ENCODE data around the gene PACS2. TPM values are rescaled to one million over a fixed set of nuclear protein-coding genes. Genes with fewer than 3 reads are reported as not detected.

PACS2 gene
- total RNA-seq, 1 experiment from 2014 or later, result 43.3 TPM

DNA sequence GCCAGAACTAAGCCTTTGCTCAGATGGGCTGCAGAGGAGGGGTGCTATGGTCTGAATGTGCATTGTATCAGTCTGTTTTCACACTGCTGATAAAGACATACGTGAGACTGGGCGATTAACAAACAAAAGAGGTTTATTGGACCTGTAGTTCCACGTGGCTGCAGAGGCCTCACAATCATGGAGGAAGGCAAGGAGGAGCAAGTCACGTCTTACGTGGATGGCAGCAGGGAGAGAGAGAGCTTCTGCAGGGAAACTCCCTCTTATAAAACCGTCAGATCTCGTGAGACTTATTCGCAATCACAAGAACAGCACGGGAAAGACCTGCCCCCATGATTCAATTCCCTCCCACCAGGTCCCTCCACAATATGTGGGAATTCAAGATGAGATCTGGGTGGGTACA, 10.0 kb upstream of the PACS2 start:
- Histone ChIP-seq H4K20me1 (ENCODE audit: insufficient read depth) (peaks cover 4% of the 10 kb centered on the region; the same call in 1 of the 2 replicates), H3K27me3 (ENCODE audit: insufficient read depth, low read depth) (no peaks in the 10 kb centered on the region), H3K4me1 (replicated peaks; ENCODE audit: insufficient read depth) (peaks cover 2% of the 10 kb centered on the region; the same call in 1 of the 2 replicates), H3K36me3 (ENCODE audit: low read depth) (no peaks in the 10 kb centered on the region), H3K4me3 (no peak overlapping the region), H3K79me2 (ENCODE audit: low read depth) (peaks cover 7% of the 10 kb centered on the region), H3K9me2 (ENCODE audit: insufficient read depth) (no peaks in the 10 kb centered on the region), H3K4me2 (no peak overlapping the region), H3K9me3 (ENCODE audit: insufficient read depth, low read depth) (no peaks in the 10 kb centered on the region), H2AFZ (no peak overlapping the region), H3F3A (ENCODE audit: insufficient read depth, low read depth) (peaks cover 19% of the 10 kb centered on the region; the same call in 1 of the 2 replicates), H3K27ac (no peak overlapping the region)
- ChIA-PET CTCF (no interaction called here), POLR2A (ENCODE audit: unreplicated experiment) (no interaction called here)
- TF ChIP-seq EZH2 (IDR thresholded peaks at IDR 0.05; ENCODE audit: low read depth) (no peak), CTCF (conservative IDR thresholded peaks at IDR 0.05) (no peak)
- no TSS peak for BruUV-seq (replicated peaks)
- no peak for DNase-seq
- intact Hi-C loops (cut with micrococcal nuclease; ENCODE audit: unreplicated experiment), result loop anchor here (5.0 kb wide), 2 partner anchors 178 to 332 kb away; no protein-coding TSS in a partner anchor

DNA sequence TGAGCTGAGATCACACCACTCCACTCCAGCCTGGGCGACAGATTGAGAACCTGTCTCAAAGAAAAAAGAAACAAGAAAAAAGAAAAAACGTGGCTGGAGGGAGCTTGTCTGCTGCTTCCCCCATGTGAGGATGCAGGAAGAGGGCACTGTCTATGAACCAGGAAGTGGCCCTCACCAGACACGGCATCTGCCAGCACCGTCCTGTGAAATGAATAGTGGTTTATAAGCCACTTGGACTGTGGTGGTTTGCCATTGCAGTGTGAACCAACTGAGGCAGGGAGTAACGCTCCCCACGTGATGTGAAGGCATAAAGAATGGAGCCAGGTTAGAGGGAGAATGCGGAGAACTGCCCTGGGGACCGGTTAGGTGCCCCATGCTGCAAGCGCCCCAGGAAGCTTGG, 9.2 kb upstream of the PACS2 start:
- Histone ChIP-seq H3K36me3 (ENCODE audit: low read depth) (no peaks in the 10 kb centered on the region), H3K27ac (no peak overlapping the region), H3K9me2 (ENCODE audit: insufficient read depth) (no peaks in the 10 kb centered on the region), H3K4me3 (no peak overlapping the region), H2AFZ (no peak overlapping the region), H4K20me1 (ENCODE audit: insufficient read depth) (no peaks in the 10 kb centered on the region), H3K9me3 (ENCODE audit: insufficient read depth, low read depth) (no peaks in the 10 kb centered on the region), H3K4me1 (replicated peaks; ENCODE audit: insufficient read depth) (no peaks in the 10 kb centered on the region), H3K27me3 (ENCODE audit: insufficient read depth, low read depth) (no peaks in the 10 kb centered on the region), H3F3A (ENCODE audit: insufficient read depth, low read depth) (peaks cover 19% of the 10 kb centered on the region; the same call in 1 of the 2 replicates), H3K79me2 (ENCODE audit: low read depth) (peaks cover under 1% of the 10 kb centered on the region; the same call in 1 of the 2 replicates), H3K4me2 (no peak overlapping the region)
- TF ChIP-seq CTCF (conservative IDR thresholded peaks at IDR 0.05) (no peak), EZH2 (IDR thresholded peaks at IDR 0.05; ENCODE audit: low read depth) (no peak)
- BruUV-seq (replicated peaks), result no TSS peak
- ChIA-PET CTCF (no interaction called here), POLR2A (ENCODE audit: unreplicated experiment) (no interaction called here)
- intact Hi-C loops (cut with micrococcal nuclease; ENCODE audit: unreplicated experiment), result no loop called here
- DNase-seq, result no peak

- POLR2A ChIA-PET (ENCODE audit: unreplicated experiment), result no interaction called here
- CTCF ChIA-PET, result no interaction called here
- H3K79me2 ChIP-seq (ENCODE audit: low read depth), result no peaks in the 10 kb centered on the region
- H3K36me3 ChIP-seq (ENCODE audit: low read depth), result no peaks in the 10 kb centered on the region
- no peaks in the 10 kb centered on the region for H4K20me1 ChIP-seq (ENCODE audit: insufficient read depth)
- H3K9me2 ChIP-seq (ENCODE audit: insufficient read depth), result no peaks in the 10 kb centered on the region
- intact Hi-C loops (cut with micrococcal nuclease; ENCODE audit: unreplicated experiment), result no loop called here
- no peak overlapping the region for H2AFZ ChIP-seq
- no peak overlapping the region for H3K27ac ChIP-seq
- H3K9me3 ChIP-seq (ENCODE audit: insufficient read depth, low read depth), result no peaks in the 10 kb centered on the region
- no TSS peak for BruUV-seq (replicated peaks)
- H3F3A ChIP-seq (ENCODE audit: insufficient read depth, low read depth), result peaks cover 19% of the 10 kb centered on the region; the same call in 1 of the 2 replicates
- TF ChIP-seq CTCF (conservative IDR thresholded peaks at IDR 0.05) (no peak), EZH2 (IDR thresholded peaks at IDR 0.05; ENCODE audit: low read depth) (no peak)
- no peaks in the 10 kb centered on the region for H3K27me3 ChIP-seq (ENCODE audit: insufficient read depth, low read depth)
- no peak overlapping the region for H3K4me3 ChIP-seq
- H3K4me2 ChIP-seq, result no peak overlapping the region
- DNase-seq, result no peak
- H3K4me1 ChIP-seq (replicated peaks; ENCODE audit: insufficient read depth), result no peaks in the 10 kb centered on the region
Observed at GRCh38 chr14:105305791-105306190, 8.8 kb upstream of the PACS2 start.

All from PC-9 (cell line).